WTC11 (cell line): Measurements from ENCODE around the gene PVALB. TPM values are rescaled to one million over a fixed set of nuclear protein-coding genes. Genes with fewer than 3 reads are reported as not detected.

Source experiments
- ATAC-seq: fragments of 200-7000 bp; cut with Tn5 transposase; 2 replicates; pipeline ENCODE4 v1.10.0; 2021; ENCODE audit warnings: mild to moderate bottlenecking, moderate library complexity
- CTCF ChIA-PET: fragments of 300-600 bp; sonication (Branson Sonifier 250); formaldehyde crosslinking; loops from one replicate; lab custom pipeline; 2021; ENCODE audit warnings: antibody characterized with exemption; lab: Charles Lee
- POLR2A ChIA-PET: fragments of 350-600 bp; sonication (Branson Sonifier 250); formaldehyde crosslinking; loops from one replicate; lab custom pipeline; 2021; ENCODE audit warnings: antibody characterized with exemption; lab: Charles Lee
- DNase-seq: peaks from one replicate; pipeline ENCODE4 v3.0.0; 2021; ENCODE audit warnings: low spot score
- H3K27ac Mint-ChIP-seq: 2 replicates; pipeline ENCODE4 v1.8.0; 2021; ENCODE audit warnings: mixed read lengths
- H3K27me3 Mint-ChIP-seq: 2 replicates; pipeline ENCODE4 v1.8.0; 2021; ENCODE audit warnings: low read depth, mild to moderate bottlenecking, moderate library complexity, mixed read lengths
- H3K36me3 Mint-ChIP-seq: 2 replicates; pipeline ENCODE4 v1.8.0; 2021; ENCODE audit warnings: mixed read lengths
- H3K4me1 Mint-ChIP-seq: 2 replicates; pipeline ENCODE4 v1.8.0; 2022; ENCODE audit warnings: mixed read lengths
- H3K4me3 Mint-ChIP-seq: 2 replicates; pipeline ENCODE4 v1.8.0; 2021; ENCODE audit warnings: mild to moderate bottlenecking, moderate library complexity, mixed read lengths
- H3K9me3 Mint-ChIP-seq: 2 replicates; pipeline ENCODE4 v1.8.0; 2021; ENCODE audit warnings: mixed read lengths
- ATF2 ChIP-seq: sonication (generic); formaldehyde crosslinking; IDR thresholded peaks from 2 replicates; pipeline ENCODE4 v1.8.1; 2022; ENCODE audit warnings: low read depth, missing genetic modification reagents, borderline replicate concordance
- CBFB ChIP-seq: sonication (generic); formaldehyde crosslinking; IDR thresholded peaks from 2 replicates; pipeline ENCODE4 v1.8.1; 2022; ENCODE audit warnings: mild to moderate bottlenecking, low read depth, missing genetic modification reagents
- CREM ChIP-seq: sonication (generic); formaldehyde crosslinking; IDR thresholded peaks from 2 replicates; pipeline ENCODE4 v1.8.1; 2022; ENCODE audit warnings: mild to moderate bottlenecking, missing genetic modification reagents, moderate library complexity
- EMX1 ChIP-seq: fragments of 250-450 bp; sonication (Bioruptor Pico); IDR thresholded peaks from 2 replicates; pipeline ENCODE4 v1.8.0; 2021; ENCODE audit warnings: mild to moderate bottlenecking
- ESRRA ChIP-seq: sonication (generic); formaldehyde crosslinking; IDR thresholded peaks from 2 replicates; pipeline ENCODE4 v1.8.1; 2022; ENCODE audit warnings: mild to moderate bottlenecking, missing genetic modification reagents, borderline replicate concordance
- FOXK1 ChIP-seq: sonication (generic); formaldehyde crosslinking; IDR thresholded peaks from 2 replicates; pipeline ENCODE4 v1.8.0; 2022; ENCODE audit warnings: mild to moderate bottlenecking, moderate library complexity, missing genetic modification reagents
- GRHL2 ChIP-seq: fragments of 250-450 bp; sonication (Bioruptor Pico); IDR thresholded peaks from 2 replicates; pipeline ENCODE4 v1.8.0; 2022; ENCODE audit warnings: mild to moderate bottlenecking, moderate library complexity; ENCODE audit not compliant: insufficient replicate concordance, severe bottlenecking
- IRF2 ChIP-seq: sonication (generic); formaldehyde crosslinking; IDR thresholded peaks from 2 replicates; pipeline ENCODE4 v1.8.0; 2022; ENCODE audit warnings: low read depth, missing genetic modification reagents, borderline replicate concordance
- JAZF1 ChIP-seq: fragments of 250-450 bp; sonication (Bioruptor Pico); IDR thresholded peaks from 2 replicates; pipeline ENCODE4 v1.9.0; 2021; ENCODE audit warnings: moderate library complexity, mild to moderate bottlenecking, inconsistent platforms
- JUN ChIP-seq: sonication (generic); formaldehyde crosslinking; IDR thresholded peaks from 2 replicates; pipeline ENCODE4 v1.8.0; 2023; ENCODE audit warnings: mild to moderate bottlenecking, missing genetic modification reagents
- MYBL2 ChIP-seq: sonication (generic); formaldehyde crosslinking; IDR thresholded peaks from 2 replicates; pipeline ENCODE4 v1.8.1; 2023; ENCODE audit warnings: mild to moderate bottlenecking, moderate library complexity, missing genetic modification reagents
- NFATC4 ChIP-seq: fragments of 250-450 bp; sonication (Bioruptor Pico); IDR thresholded peaks from 2 replicates; pipeline ENCODE4 v1.9.0; 2021; ENCODE audit warnings: mild to moderate bottlenecking
- NR1H2 ChIP-seq: sonication (generic); formaldehyde crosslinking; IDR thresholded peaks from 2 replicates; pipeline ENCODE4 v1.9.0; 2021; ENCODE audit warnings: mild to moderate bottlenecking, moderate library complexity, missing genetic modification reagents
- NR3C1 ChIP-seq: sonication (generic); formaldehyde crosslinking; conservative IDR thresholded peaks from 2 replicates; pipeline ENCODE4 v1.8.1; 2023; ENCODE audit warnings: low read depth, mild to moderate bottlenecking, missing genetic modification reagents
- SMAD3 ChIP-seq: sonication (generic); formaldehyde crosslinking; IDR thresholded peaks from 2 replicates; pipeline ENCODE4 v1.8.0; 2022; ENCODE audit warnings: missing genetic modification reagents, mild to moderate bottlenecking, borderline replicate concordance
- SOX15 ChIP-seq: fragments of 250-450 bp; sonication (Bioruptor Pico); IDR thresholded peaks from 2 replicates; pipeline ENCODE4 v1.9.0; 2021; ENCODE audit warnings: mild to moderate bottlenecking
- TP53 ChIP-seq: sonication (generic); formaldehyde crosslinking; IDR thresholded peaks from 2 replicates; pipeline ENCODE4 v1.8.1; 2023; ENCODE audit warnings: mild to moderate bottlenecking, missing genetic modification reagents
- ZBTB21 ChIP-seq: sonication (generic); formaldehyde crosslinking; IDR thresholded peaks from 2 replicates; pipeline ENCODE4 v1.8.1; 2023; ENCODE audit warnings: mild to moderate bottlenecking, missing genetic modification reagents, borderline replicate concordance
- ZNF138 ChIP-seq: sonication (generic); formaldehyde crosslinking; conservative IDR thresholded peaks from 2 replicates; pipeline ENCODE4 v1.8.1; 2022; ENCODE audit warnings: mild to moderate bottlenecking, moderate library complexity, missing genetic modification reagents
- ZNF219 ChIP-seq: sonication (generic); formaldehyde crosslinking; IDR thresholded peaks from 2 replicates; pipeline ENCODE4 v1.8.0; 2023; ENCODE audit warnings: missing genetic modification reagents, mild to moderate bottlenecking, borderline replicate concordance
- ZNF263 ChIP-seq: sonication (generic); formaldehyde crosslinking; IDR thresholded peaks from 2 replicates; pipeline ENCODE4 v1.8.1; 2022; ENCODE audit warnings: low read depth, mild to moderate bottlenecking, moderate library complexity, missing genetic modification reagents
- ZNF396 ChIP-seq: fragments of 250-450 bp; sonication (Bioruptor Pico); IDR thresholded peaks from 2 replicates; pipeline ENCODE4 v1.8.0; 2021; ENCODE audit warnings: mild to moderate bottlenecking, moderate library complexity, borderline replicate concordance
- total RNA-seq: library from RNA; stranded (reverse); gene quantifications from 3 replicates; pipeline ENCODE4 v1.2.3, GENCODE V29; 2021
- TF ChIP-seq, protein P1 (sequence below): fragments of 250-450 bp; sonication (Bioruptor Pico); conservative IDR thresholded peaks from 2 replicates; pipeline ENCODE4 v1.9.0; 2021; ENCODE audit warnings: mild to moderate bottlenecking
- TF ChIP-seq, protein P2 (sequence below): fragments of 250-450 bp; sonication (Bioruptor Pico); IDR thresholded peaks from 2 replicates; pipeline ENCODE4 v1.9.0; 2021; ENCODE audit warnings: mild to moderate bottlenecking
- TF ChIP-seq, protein P3 (sequence below): sonication (generic); formaldehyde crosslinking; IDR thresholded peaks from 2 replicates; pipeline ENCODE4 v1.8.0; 2022; ENCODE audit warnings: mild to moderate bottlenecking, missing genetic modification reagents

PVALB gene
- total RNA-seq, 1 experiment from 2014 or later = 2.7 TPM

DNA sequence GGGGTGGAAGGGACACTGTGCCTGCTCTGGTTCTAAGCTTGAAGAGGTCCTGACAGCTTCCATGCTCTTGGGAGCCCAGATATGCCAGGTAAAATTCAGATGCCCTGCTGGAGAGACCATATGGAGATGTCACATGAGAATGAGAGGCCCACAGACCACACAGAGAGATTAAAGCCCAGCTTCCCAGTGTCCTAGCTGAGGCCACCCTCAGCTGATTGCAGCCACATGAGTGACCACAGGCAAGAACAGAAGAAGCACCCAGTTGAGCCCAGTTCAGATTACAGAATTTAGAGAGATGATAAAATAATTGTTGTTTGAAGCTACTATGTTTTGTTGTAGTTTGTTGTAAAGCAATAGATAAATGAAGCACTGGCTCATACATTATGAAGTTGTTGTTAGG is 14.4 kb upstream of the PVALB start (continued):
- TF ChIP-seq, protein P1, sequence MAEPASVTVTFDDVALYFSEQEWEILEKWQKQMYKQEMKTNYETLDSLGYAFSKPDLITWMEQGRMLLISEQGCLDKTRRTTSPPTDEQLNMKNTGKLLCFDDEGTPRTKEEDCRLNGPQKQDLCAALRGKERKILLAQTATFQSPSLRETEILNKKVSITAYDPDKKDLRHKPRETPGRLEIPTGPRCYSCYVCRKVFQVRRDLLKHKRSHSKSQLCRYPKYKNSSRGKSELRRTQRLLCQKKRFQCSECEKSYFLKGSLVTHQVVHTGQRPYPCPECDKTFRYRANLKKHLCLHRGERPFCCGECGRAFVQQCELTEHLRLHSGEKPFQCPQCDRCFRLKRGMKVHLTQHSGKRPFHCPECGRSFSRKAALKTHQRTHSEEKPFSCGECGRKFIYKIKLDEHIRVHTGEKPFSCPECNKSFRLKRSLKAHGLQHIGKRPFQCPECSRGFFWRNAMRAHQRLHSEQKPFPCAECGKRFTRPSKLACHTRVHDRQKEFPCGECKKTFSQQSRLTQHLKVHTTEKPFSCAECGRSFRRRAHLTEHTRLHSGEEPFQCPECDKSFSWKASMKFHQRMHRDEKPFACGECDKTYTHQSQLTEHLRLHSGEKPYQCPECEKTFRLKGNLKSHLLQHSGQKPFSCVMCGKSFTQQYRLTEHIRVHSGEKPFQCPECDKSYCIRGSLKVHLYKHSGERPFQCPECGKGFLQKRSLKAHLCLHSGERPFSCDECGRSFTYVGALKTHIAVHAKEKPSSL (CRISPR knock-in tag) = no peak
- TF ChIP-seq ZBTB21 (CRISPR knock-in tag) (no peak), NR1H2 (no peak), ATF2 (CRISPR knock-in tag) (no peak), ZNF219 (CRISPR knock-in tag) (no peak), IRF2 (no peak), NFATC4 (CRISPR knock-in tag) (no peak), GRHL2 (CRISPR knock-in tag) (no peak), TP53 (no peak), SOX15 (no peak), SMAD3 (no peak)
- TF ChIP-seq, protein P2, sequence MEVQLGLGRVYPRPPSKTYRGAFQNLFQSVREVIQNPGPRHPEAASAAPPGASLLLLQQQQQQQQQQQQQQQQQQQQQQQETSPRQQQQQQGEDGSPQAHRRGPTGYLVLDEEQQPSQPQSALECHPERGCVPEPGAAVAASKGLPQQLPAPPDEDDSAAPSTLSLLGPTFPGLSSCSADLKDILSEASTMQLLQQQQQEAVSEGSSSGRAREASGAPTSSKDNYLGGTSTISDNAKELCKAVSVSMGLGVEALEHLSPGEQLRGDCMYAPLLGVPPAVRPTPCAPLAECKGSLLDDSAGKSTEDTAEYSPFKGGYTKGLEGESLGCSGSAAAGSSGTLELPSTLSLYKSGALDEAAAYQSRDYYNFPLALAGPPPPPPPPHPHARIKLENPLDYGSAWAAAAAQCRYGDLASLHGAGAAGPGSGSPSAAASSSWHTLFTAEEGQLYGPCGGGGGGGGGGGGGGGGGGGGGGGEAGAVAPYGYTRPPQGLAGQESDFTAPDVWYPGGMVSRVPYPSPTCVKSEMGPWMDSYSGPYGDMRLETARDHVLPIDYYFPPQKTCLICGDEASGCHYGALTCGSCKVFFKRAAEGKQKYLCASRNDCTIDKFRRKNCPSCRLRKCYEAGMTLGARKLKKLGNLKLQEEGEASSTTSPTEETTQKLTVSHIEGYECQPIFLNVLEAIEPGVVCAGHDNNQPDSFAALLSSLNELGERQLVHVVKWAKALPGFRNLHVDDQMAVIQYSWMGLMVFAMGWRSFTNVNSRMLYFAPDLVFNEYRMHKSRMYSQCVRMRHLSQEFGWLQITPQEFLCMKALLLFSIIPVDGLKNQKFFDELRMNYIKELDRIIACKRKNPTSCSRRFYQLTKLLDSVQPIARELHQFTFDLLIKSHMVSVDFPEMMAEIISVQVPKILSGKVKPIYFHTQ (CRISPR knock-in tag) = no peak

- ChIA-PET POLR2A (no interaction called here), CTCF (interaction anchor here (1.7 kb wide), 1 partner anchor 25 kb away, joined by 7 read pairs; no protein-coding TSS in a partner anchor)
- no peaks in the 10 kb centered on the region for H3K36me3 Mint-ChIP-seq
- no peak overlapping the region for H3K27ac Mint-ChIP-seq
- no peak overlapping the region for H3K4me3 Mint-ChIP-seq
- DNase-seq = no peak
- no peak for ATAC-seq
- TF ChIP-seq ZNF263 = no peak
- TF ChIP-seq JUN (CRISPR knock-in tag) = no peak
- H3K9me3 Mint-ChIP-seq = peaks cover 5% of the 10 kb centered on the region
- peaks cover 4% of the 10 kb centered on the region; the same call in 1 of the 2 replicates for H3K27me3 Mint-ChIP-seq
- peaks cover 2% of the 10 kb centered on the region for H3K4me1 Mint-ChIP-seq
Observed at GRCh38 chr22:36830601-36831000, 13.8 kb upstream of the PVALB start.

DNA sequence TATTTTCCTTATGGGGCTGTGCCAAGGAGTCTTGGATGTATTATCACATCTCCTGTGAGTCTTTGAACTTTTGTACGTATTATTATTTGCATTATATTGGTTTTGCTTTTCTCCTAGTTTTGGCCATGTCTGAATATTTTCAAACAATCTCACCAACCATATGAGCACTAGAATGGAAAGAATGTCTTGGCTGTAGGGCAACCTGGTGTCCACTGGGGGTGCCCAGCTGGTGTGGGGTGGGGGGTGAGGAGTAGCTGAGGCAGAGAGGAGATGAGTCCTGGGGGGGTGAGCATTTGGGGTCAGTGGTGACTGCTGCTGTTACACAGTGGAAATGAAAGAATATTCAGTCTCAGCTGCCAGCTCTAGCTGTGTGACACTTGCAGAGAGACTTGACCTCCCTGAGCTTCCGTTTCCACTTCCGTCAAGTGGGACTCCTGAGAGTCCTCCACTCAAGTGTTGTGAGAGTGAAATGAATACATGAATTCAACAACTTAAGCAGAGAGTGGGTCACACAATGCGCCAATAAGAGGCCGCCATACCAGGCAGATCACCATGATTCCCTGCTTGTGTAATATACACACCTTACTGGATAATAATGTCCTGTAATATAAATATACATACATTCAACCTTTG is 12.7 kb upstream of the PVALB start:
- H3K36me3 Mint-ChIP-seq = no peaks in the 10 kb centered on the region
- ChIA-PET POLR2A (no interaction called here), CTCF (interaction anchor here (1.1 to 1.5 kb wide), 3 partner anchors 24 to 48 kb away, joined by 3 to 5 read pairs (median 5); no protein-coding TSS in a partner anchor)
- ATAC-seq (no peak), DNase-seq (no peak)
- peaks cover 4% of the 10 kb centered on the region; the same call in 1 of the 2 replicates for H3K27me3 Mint-ChIP-seq
- peaks cover 5% of the 10 kb centered on the region for H3K9me3 Mint-ChIP-seq
- H3K4me1 Mint-ChIP-seq = peaks cover 2% of the 10 kb centered on the region
- no peak overlapping the region for H3K27ac Mint-ChIP-seq
- H3K4me3 Mint-ChIP-seq = no peak overlapping the region
- TF ChIP-seq ESRRA = no peak
- TF ChIP-seq, protein P1 (CRISPR knock-in tag) = no peak
- TF ChIP-seq JAZF1 = no peak
- TF ChIP-seq IRF2 = no peak
- TF ChIP-seq ZNF138 (CRISPR knock-in tag) = no peak
- TF ChIP-seq CREM (CRISPR knock-in tag) = no peak
- no peak for TF ChIP-seq NR3C1 (CRISPR knock-in tag)
- TF ChIP-seq MYBL2 = no peak
- TF ChIP-seq EMX1 (CRISPR knock-in tag) = no peak
- TF ChIP-seq, protein P3, sequence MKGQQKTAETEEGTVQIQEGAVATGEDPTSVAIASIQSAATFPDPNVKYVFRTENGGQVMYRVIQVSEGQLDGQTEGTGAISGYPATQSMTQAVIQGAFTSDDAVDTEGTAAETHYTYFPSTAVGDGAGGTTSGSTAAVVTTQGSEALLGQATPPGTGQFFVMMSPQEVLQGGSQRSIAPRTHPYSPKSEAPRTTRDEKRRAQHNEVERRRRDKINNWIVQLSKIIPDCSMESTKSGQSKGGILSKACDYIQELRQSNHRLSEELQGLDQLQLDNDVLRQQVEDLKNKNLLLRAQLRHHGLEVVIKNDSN (CRISPR knock-in tag) = no peak
- no peak for TF ChIP-seq CBFB (CRISPR knock-in tag)
- no peak for TF ChIP-seq FOXK1
- TF ChIP-seq TP53 = no peak
- no peak for TF ChIP-seq ZNF396 (CRISPR knock-in tag)
